GM18868 (cell line): ENCODE measurements around the gene NUP205.
"Not testable (repeated sequence)": the region's sequence is repeated elsewhere in the genome, so short reads cannot be mapped to it uniquely, and the experiment has no call there.

ENCODE experiments used
- ATAC-seq: cut with Tn5 transposase; IDR thresholded peaks from one replicate; pipeline ENCODE4 v1.9.1; 2021; ENCODE audit warnings: mild to moderate bottlenecking, moderate library complexity; ENCODE audit not compliant: unreplicated experiment

NUP205 gene

DNA sequence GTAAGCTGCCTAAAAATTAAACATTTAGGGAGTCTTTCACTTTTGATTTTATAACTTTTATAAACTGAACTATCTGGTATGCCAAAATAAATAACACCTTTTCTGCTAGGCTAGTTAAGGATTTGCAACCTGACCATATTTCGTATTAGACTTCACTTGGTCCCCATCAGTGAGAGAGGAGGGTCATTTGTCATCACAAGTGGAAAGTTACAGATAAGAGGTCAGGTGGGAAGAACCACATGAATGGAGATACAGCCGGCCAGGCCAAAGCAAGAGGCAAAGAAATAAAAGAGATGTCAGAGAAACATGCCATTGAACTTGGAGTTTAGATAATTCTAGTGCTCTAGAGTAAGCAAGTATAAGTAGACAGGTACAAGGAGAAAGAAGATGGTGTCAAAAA is 60.1 kb downstream of the NUP205 start:
- no peak for ATAC-seq

- ATAC-seq = no peak
Measured at GRCh38 chr7:135618510-135618909, 60.8 kb downstream of the NUP205 start.

DNA sequence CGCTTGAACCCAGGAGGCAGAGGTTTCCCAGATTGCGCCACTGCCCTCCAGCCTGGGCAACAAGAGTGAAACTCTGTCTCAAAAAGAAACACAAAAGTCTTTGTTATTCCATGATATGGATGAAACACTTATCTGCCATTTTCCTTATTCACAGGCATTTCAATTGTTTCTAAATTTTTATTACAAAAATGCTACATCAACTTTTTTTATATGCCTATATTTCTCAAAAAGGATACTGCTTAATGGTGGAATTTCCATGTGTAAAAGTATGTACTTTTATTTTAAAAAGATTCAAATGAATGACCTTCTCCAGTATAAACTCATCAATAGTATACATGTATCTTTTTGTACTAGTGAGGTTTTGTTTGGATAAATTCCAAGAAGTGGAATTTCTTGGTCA is 62.7 kb downstream of the NUP205 start:
- ATAC-seq = no peak

GRCh38 chr7:135620980-135621850 is 63.5 kb downstream of the NUP205 start:
- ATAC-seq = no peak

GRCh38 chr7:135634191-135634878 is 76.6 kb downstream of the NUP205 start:
- ATAC-seq = no peak

GRCh38 chr7:135639690-135640089 is 82.0 kb downstream of the NUP205 start:
- ATAC-seq = not testable (repeated sequence)

DNA sequence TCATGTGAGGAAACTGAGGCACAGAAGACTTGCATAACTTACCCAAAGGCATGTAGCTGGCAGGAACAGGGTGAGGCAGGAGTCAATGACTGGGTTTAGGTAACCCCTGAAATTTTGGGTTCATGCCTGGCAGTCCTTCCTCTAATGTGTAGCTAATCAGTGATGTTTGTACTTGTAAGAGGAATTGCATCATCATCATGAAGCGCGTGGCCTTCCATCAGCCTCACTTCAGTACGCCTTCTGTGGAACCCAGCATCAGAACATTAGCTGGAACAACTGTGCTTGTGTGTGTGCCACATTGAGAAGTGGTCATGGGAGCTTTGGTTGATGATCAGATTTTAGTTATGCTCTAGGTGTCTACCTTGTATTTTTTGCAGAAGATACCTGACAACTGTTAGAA is 86.4 kb downstream of the NUP205 start:
- no peak for ATAC-seq

GRCh38 chr7:135644729-135645128 is 87.0 kb downstream of the NUP205 start:
- ATAC-seq = no peak

GRCh38 chr7:135645296-135645904 is 87.7 kb downstream of the NUP205 start:
- ATAC-seq = peak; percentile 67

- no peak for ATAC-seq
Measured at GRCh38 chr7:135647755-135648154, 90.0 kb downstream of the NUP205 start.

- ATAC-seq = no peak
Measured at GRCh38 chr7:135648235-135648634, 90.5 kb downstream of the NUP205 start.

GRCh38 chr7:135650831-135651573 is 93.3 kb downstream of the NUP205 start:
- ATAC-seq = no peak

GRCh38 chr7:135653340-135654080 is 95.8 kb downstream of the NUP205 start:
- ATAC-seq = no peak

- no peak for ATAC-seq
Measured at GRCh38 chr7:135658564-135658963, 100.8 kb downstream of the NUP205 start.

DNA sequence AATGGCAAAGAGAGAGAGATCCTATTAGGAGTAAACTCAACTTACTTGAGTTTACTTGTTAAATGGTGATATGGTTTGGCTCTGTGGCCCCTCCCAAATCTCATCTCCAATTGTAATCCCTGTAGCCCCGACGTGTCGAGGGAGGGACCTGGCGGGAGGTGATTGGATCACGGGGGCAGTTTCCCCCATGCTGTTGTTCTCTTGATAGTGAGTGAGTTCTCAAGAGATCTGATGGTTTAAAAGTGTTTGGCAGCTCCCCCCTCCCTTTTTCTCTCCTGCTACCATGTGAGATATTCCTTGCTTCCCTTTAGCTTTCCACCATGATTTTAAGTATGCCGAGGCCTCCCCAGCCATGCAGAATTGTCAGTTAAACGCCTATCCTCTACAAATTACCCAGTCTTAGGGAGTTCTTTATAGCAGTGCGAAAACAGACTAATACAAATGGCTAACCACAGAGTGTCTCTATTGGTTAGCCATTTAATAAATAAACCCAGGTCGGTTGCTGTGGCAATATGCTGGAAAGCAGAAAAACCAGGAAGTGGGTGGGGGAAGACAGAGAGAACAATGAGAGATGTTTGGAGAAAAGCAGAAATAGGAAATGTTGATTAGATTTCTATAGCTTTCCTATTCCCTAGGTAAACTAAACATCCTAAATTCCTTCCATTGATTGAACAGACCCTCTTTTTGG is 101.6 kb downstream of the NUP205 start:
- ATAC-seq = no peak

DNA sequence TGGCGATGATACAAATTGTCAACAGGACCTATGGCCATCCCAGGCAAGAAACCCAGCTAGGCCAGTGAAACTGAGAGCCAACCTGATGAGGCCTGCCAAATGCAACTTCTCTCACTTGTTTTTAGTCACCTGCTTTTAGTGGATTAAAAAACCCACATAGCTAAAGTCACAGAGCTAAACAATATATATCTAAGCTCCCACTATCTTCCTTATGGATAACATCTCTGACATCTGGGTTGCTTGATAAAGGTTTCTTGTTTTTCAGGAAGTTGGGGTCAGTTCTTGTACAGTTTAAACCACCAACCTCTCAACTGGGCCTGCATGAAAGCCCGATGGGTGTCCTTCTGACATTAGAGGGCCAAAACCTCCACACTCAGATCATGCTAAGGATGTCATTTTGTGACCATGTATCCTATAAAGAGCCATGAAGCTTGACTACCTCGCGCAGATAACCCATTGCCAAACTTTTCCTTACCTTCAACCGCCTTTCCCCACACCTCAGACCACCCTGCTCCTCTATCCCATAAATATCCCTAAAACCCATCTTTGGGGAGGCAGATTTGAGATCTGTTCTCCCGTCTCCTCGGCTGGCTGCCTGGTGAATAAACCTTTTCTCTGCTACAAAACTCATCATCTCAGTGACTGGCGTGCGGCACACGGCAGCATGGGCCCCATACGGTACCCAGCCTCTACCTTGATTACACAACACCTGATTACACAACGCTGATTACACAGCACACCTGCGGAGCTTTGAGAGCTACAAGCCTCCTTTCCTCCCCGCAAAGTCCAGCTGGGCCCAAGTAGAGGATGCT is 103.8 kb downstream of the NUP205 start:
- ATAC-seq = peak; percentile 2

DNA sequence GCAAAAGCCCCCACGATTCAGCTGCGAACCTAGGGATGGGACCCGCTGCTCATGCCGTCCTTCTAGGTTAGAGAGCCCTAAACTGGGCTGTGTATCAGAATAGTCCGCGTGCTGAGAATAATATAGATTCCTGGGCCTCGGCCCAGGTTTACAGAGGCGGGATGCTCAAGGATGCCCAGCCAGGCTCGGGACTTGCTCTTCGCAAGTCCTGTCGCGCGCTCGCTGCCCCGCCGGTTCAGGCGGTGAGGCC is 104.3 kb downstream of the NUP205 start:
- no peak for ATAC-seq

DNA sequence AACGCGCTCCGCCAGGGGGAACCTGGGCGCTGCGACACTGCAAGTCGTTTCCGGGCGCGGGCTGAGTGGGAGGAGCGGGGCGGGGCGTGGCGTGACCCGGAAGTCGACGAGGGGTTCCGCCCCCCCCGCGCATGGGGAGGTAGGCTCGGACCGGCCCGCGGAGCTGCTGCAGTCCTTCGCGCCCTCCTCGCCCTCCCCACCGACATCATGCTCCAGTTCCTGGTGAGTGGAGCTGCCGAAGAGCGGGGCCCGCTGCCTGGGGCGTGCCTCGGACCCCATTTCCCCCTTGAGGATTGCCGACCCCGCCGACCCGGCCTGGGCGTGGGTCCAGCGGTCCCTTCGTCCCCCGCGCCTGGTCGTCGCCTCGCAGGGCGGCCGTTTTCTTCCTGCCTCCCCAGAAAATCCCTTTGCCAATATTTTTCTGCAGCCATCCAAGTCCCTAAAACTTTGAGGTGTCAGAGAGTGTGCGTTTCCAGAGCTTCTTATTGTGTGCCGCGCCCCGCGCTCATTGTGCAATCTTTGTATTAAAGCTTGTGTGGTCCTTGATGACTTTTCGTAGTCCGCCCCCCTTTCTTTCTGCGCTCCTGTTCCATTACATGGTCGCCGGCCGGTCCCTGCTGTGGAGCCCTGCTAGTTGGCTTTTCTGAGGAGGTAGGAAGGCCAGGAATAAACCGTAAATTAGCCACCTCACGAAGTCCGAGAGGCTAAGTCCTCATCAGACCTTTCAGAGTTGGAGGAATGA is 104.8 kb downstream of the NUP205 start, which contains the start of gene STMP1:
STMP1 (plus strand) TSS at position 142 of the 742 bp plus-strand sequence.
- ATAC-seq = peak; percentile 94
